Measurements from ENCODE around the gene DTNB. TPM values are rescaled to one million over a fixed set of nuclear protein-coding genes. Genes with fewer than 3 reads are reported as not detected.
A peak's percentile ranks its signal among the peaks of the same experiment; 100 is the strongest.

DTNB gene
- total and polyA plus RNA-seq, 2 donors (not counting 3 experiments of a cell fraction or from before 2014, with no cell fraction given) = 11.5 to 17.0 TPM

DNA sequence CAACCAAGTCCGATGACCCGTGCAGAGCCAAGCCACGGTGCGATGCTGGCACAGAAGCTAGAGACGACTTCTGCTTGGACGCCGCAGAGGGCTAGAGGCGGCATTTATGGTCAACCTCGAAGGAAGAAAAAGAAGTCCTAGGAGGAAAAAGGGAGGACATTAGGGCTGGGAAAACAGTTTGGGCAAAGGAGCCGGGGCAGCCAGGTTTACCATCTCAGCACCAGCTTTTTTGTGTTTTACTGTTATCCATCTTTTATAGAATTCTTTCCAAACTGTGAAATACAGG is 643 bp upstream of the DTNB start:
- POLR2A ChIA-PET = interaction anchor here (1.8 kb wide), 1 partner anchor 56 kb away, joined by 4 read pairs; no protein-coding TSS in a partner anchor
- peaks cover 0 to 4% of the 10 kb centered on the region in 2 experiments for H3K27me3 ChIP-seq (ENCODE audit: control insufficient read depth in 2 of 2, insufficient read depth in 2 of 2, low read length in 2 of 2)
- H3K9ac ChIP-seq (replicated peaks; ENCODE audit: extremely low read depth, insufficient read depth, low read length) = peak overlapping the region; percentile 45
- peak; percentile 26 for FAIRE-seq
- H3K4me3 ChIP-seq (replicated peaks in 1 of 3; ENCODE audit: insufficient read depth in 1 of 3, low read depth in 1 of 3, low read length in 3 of 3) = peak overlapping the region in 2 of 3 experiments; percentile 7 to 33
- DNase-seq (ENCODE audit: low read depth, low spot score) = no peak
- peaks cover 2% of the 10 kb centered on the region for H3K79me2 ChIP-seq (ENCODE audit: control insufficient read depth, insufficient read depth, low read length)
- no TSS peak for BruUV-seq (replicated peaks)
- H2AFZ ChIP-seq (ENCODE audit: low read depth, low read length) = peak overlapping the region; percentile 79
- no peak overlapping the region for H3K27ac ChIP-seq (ENCODE audit: insufficient read depth, low read depth, low read length)
- no peaks in the 10 kb centered on the region for H3K36me3 ChIP-seq (ENCODE audit: control insufficient read depth in 2 of 2, extremely low read depth in 1 of 2, insufficient read depth in 2 of 2, low read length in 2 of 2)
- TF ChIP-seq MYC (IDR thresholded peaks at IDR 0.05; ENCODE audit: low read depth, low read length) (no peak), GATA2 (IDR thresholded peaks at IDR 0.05; ENCODE audit: insufficient read depth, insufficient read length, low read depth, low read length) (no peak), FOS (IDR thresholded peaks at IDR 0.05; ENCODE audit: borderline replicate concordance, insufficient read depth, low read length) (no peak), JUN (IDR thresholded peaks at IDR 0.05; ENCODE audit: borderline replicate concordance, insufficient read depth, insufficient read length, low read depth) (no peak)
- CTCF ChIA-PET = interaction anchor here (0.5 to 3.6 kb wide), 8 partner anchors 10 to 545 kb away, joined by 3 to 38 read pairs (median 4); no protein-coding TSS in a partner anchor
- H3K9me1 ChIP-seq (replicated peaks; ENCODE audit: control insufficient read depth, extremely low read depth, insufficient read depth, low read length) = no peaks in the 10 kb centered on the region
- H3K9me3 ChIP-seq (replicated peaks; ENCODE audit: control insufficient read depth, insufficient read depth, low read length) = no peaks in the 10 kb centered on the region
- H3K4me1 ChIP-seq (ENCODE audit: control insufficient read depth, extremely low read depth, insufficient read depth, low read length) = peaks cover 7% of the 10 kb centered on the region
- peak overlapping the region; percentile 56 for H3K4me2 ChIP-seq (ENCODE audit: insufficient read depth, low read length)
- H4K20me1 ChIP-seq (replicated peaks; ENCODE audit: control insufficient read depth, extremely low read depth, insufficient read depth, low read length) = no peaks in the 10 kb centered on the region
- dilution Hi-C loops (cut with MboI; ENCODE audit: extremely low pct_ligation_motif_present, low sequenced_read_pairs) = no loop called here
- intact Hi-C loops (cut with micrococcal nuclease) = loop anchor here (2.0 kb wide), 1 partner anchor 25 kb away; no protein-coding TSS in a partner anchor

GRCh38 chr2:25672494-25673299 is 680 bp downstream of the DTNB start:
- no peaks in the 10 kb centered on the region for H3K9me3 ChIP-seq (replicated peaks; ENCODE audit: control insufficient read depth, insufficient read depth, low read length)
- peak overlapping the region; percentile 71 for H3K9ac ChIP-seq (replicated peaks; ENCODE audit: extremely low read depth, insufficient read depth, low read length)
- H3K9me1 ChIP-seq (replicated peaks; ENCODE audit: control insufficient read depth, extremely low read depth, insufficient read depth, low read length) = no peaks in the 10 kb centered on the region
- no peak for FAIRE-seq
- H3K4me3 ChIP-seq (replicated peaks in 1 of 3; ENCODE audit: insufficient read depth in 1 of 3, low read depth in 1 of 3, low read length in 3 of 3) = peak overlapping the region; percentile 23 to 92 (median 66)
- H3K4me1 ChIP-seq (ENCODE audit: control insufficient read depth, extremely low read depth, insufficient read depth, low read length) = peaks cover 7% of the 10 kb centered on the region
- no peaks in the 10 kb centered on the region for H4K20me1 ChIP-seq (replicated peaks; ENCODE audit: control insufficient read depth, extremely low read depth, insufficient read depth, low read length)
- H3K36me3 ChIP-seq (ENCODE audit: control insufficient read depth in 2 of 2, extremely low read depth in 1 of 2, insufficient read depth in 2 of 2, low read length in 2 of 2) = no peaks in the 10 kb centered on the region
- POLR2A ChIA-PET = interaction anchor here (0.7 to 1.8 kb wide), 2 partner anchors 55 to 806 kb away, joined by 4 to 12 read pairs; no protein-coding TSS in a partner anchor
- no TSS peak for BruUV-seq (replicated peaks)
- no peak overlapping the region for H3K27ac ChIP-seq (ENCODE audit: insufficient read depth, low read depth, low read length)
- TF ChIP-seq EZH2 (IDR thresholded peaks at IDR 0.05; ENCODE audit: borderline replicate concordance, low read depth, low read length, severe bottlenecking) = peak; percentile 22
- TF ChIP-seq JUN (IDR thresholded peaks at IDR 0.05; ENCODE audit: borderline replicate concordance, insufficient read depth, insufficient read length, low read depth) = no peak
- CTCF ChIA-PET = interaction anchor here (1.1 to 3.6 kb wide), 5 partner anchors 8 to 66 kb away, joined by 3 to 38 read pairs (median 15); no protein-coding TSS in a partner anchor
- peak; percentile 43 for DNase-seq (ENCODE audit: low read depth, low spot score)
- intact Hi-C loops (cut with micrococcal nuclease) = loop anchor here (2.0 kb wide), 1 partner anchor 206 kb away; the partner anchor contains the start of gene ASXL2
- H2AFZ ChIP-seq (ENCODE audit: low read depth, low read length) = peak overlapping the region; percentile 61
- peak overlapping the region; percentile 94 for H3K4me2 ChIP-seq (ENCODE audit: insufficient read depth, low read length)
- dilution Hi-C loops (cut with MboI; ENCODE audit: extremely low pct_ligation_motif_present, low sequenced_read_pairs) = no loop called here
- H3K27me3 ChIP-seq (ENCODE audit: control insufficient read depth in 2 of 2, insufficient read depth in 2 of 2, low read length in 2 of 2) = peaks cover 0 to 4% of the 10 kb centered on the region in 2 experiments
- H3K79me2 ChIP-seq (ENCODE audit: control insufficient read depth, insufficient read depth, low read length) = peaks cover 2% of the 10 kb centered on the region
